Measurements from ENCODE around the gene BMERB1. TPM values are rescaled to one million over a fixed set of nuclear protein-coding genes. Genes with fewer than 3 reads are reported as not detected.

Gene BMERB1
- total RNA-seq, 4 donors from 2014 or later, result 7.4 to 20.4 (median 10.6) TPM

- 97 to 100% methylated on average over 2 of the region's 2 CpGs for WGBS, 2 donors
- TF ChIP-seq POLR2A (IDR thresholded peaks at IDR 0.05), result no peak
- TF ChIP-seq, protein P1, sequence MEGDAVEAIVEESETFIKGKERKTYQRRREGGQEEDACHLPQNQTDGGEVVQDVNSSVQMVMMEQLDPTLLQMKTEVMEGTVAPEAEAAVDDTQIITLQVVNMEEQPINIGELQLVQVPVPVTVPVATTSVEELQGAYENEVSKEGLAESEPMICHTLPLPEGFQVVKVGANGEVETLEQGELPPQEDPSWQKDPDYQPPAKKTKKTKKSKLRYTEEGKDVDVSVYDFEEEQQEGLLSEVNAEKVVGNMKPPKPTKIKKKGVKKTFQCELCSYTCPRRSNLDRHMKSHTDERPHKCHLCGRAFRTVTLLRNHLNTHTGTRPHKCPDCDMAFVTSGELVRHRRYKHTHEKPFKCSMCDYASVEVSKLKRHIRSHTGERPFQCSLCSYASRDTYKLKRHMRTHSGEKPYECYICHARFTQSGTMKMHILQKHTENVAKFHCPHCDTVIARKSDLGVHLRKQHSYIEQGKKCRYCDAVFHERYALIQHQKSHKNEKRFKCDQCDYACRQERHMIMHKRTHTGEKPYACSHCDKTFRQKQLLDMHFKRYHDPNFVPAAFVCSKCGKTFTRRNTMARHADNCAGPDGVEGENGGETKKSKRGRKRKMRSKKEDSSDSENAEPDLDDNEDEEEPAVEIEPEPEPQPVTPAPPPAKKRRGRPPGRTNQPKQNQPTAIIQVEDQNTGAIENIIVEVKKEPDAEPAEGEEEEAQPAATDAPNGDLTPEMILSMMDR (IDR thresholded peaks at IDR 0.05), result no peak
- H3K4me3 ChIP-seq (ENCODE audit: low read depth, poor library complexity, severe bottlenecking), result no peak overlapping the region
- intact Hi-C loops (cut with DNase I; ENCODE audit: low total_unique reads), result no loop called here
- DNase-seq (ENCODE audit: low spot score in 2 of 2), result no peak
Measured at GRCh38 chr16:15526731-15527130, 92.3 kb downstream of the BMERB1 start.

DNA sequence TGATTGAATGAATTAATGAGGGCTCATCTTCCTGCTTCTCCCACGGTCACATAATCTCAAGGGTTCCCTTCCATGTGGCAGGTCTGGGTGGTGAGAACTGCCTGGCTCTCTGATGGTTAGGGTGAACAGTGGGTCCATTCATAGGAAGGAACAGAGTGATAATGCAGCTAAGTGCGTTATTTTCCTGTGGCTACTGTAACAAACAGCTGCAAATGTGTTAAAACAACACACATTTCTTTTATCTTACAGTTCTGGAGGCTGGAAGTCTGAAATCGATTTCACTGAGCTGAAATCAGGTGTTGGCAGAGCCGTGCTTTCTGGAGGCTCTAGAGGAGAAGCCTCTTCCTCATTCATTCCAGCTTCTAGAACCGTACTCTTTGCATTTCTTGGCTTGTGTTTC, 95.3 kb downstream of the BMERB1 start:
- 82% methylated on average over 5 of the region's 5 CpGs for WGBS, 2 donors
- intact Hi-C loops (cut with DNase I; ENCODE audit: low total_unique reads), result no loop called here
- no peak overlapping the region for H3K4me3 ChIP-seq (ENCODE audit: low read depth, poor library complexity, severe bottlenecking)
- DNase-seq (ENCODE audit: low spot score in 2 of 2), result no peak
- TF ChIP-seq POLR2A (IDR thresholded peaks at IDR 0.05), result no peak
- TF ChIP-seq, protein P1 (IDR thresholded peaks at IDR 0.05), result no peak

- 93 to 94% methylated on average over 5 of the region's 5 CpGs for WGBS, 2 donors
- no peak for DNase-seq (ENCODE audit: low spot score in 2 of 2)
- no peak for TF ChIP-seq POLR2A (IDR thresholded peaks at IDR 0.05)
- TF ChIP-seq, protein P1 (IDR thresholded peaks at IDR 0.05), result no peak
- H3K4me3 ChIP-seq (ENCODE audit: low read depth, poor library complexity, severe bottlenecking), result no peak overlapping the region
- intact Hi-C loops (cut with DNase I; ENCODE audit: low total_unique reads), result no loop called here
Measured at GRCh38 chr16:15530085-15530484, 95.7 kb downstream of the BMERB1 start.

DNA sequence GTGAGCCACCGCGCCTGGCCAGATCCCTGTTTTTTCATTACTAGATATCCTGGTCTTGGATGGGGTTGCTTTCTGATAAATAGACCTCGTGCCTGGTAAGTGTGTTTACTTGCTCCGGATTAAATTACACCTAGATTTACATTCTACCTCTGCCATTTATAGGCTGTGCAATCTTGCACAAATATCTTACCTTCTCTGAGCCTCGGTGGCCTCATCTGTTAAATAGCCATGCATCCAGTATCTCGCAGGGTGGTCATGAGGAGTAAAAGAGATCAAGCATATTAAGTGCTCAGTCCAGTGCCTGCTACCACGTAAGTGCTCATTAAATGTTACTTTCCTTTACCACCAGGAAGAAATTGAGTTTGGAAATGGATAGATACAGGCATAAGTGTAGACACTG, 98.4 kb downstream of the BMERB1 start:
- TF ChIP-seq POLR2A (IDR thresholded peaks at IDR 0.05), result no peak
- TF ChIP-seq, protein P1 (IDR thresholded peaks at IDR 0.05), result no peak
- no peak overlapping the region for H3K4me3 ChIP-seq (ENCODE audit: low read depth, poor library complexity, severe bottlenecking)
- DNase-seq (ENCODE audit: low spot score in 2 of 2), result no peak
- intact Hi-C loops (cut with DNase I; ENCODE audit: low total_unique reads), result no loop called here
- WGBS, 2 donors, result 93 to 96% methylated on average over 7 of the region's 7 CpGs

DNA sequence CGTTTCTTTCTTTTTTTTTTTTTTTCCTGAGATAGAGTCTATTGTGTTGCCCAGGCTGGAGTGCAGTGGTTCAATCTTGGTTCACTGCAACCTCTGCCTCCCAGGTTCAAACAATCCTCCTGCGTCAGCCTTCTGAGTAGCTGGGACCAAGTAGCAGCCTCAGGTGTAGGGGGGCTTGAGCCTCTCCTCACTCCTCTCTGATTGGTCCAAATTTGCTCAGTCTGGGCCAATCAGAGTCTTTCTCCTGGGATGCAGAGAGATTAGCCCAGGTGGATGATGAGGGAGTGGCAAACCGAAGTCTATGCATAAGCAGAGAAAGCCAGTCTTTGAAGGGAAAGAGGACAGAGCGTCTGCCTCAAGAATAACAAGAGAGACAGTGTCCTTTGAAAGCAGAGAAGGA, 99.0 kb downstream of the BMERB1 start:
- no peak for DNase-seq (ENCODE audit: low spot score in 2 of 2)
- no peak overlapping the region for H3K4me3 ChIP-seq (ENCODE audit: low read depth, poor library complexity, severe bottlenecking)
- 69 to 81% methylated on average over 4 of the region's 4 CpGs for WGBS, 2 donors
- TF ChIP-seq POLR2A (IDR thresholded peaks at IDR 0.05), result no peak
- TF ChIP-seq, protein P1 (IDR thresholded peaks at IDR 0.05), result no peak
- intact Hi-C loops (cut with DNase I; ENCODE audit: low total_unique reads), result no loop called here

- no peak overlapping the region for H3K4me3 ChIP-seq (ENCODE audit: low read depth, poor library complexity, severe bottlenecking)
- DNase-seq (ENCODE audit: low spot score in 2 of 2), result no peak
- 85 to 92% methylated on average over 6 of the region's 6 CpGs for WGBS, 2 donors
- no peak for TF ChIP-seq POLR2A (IDR thresholded peaks at IDR 0.05)
- TF ChIP-seq, protein P1 (IDR thresholded peaks at IDR 0.05), result no peak
- intact Hi-C loops (cut with DNase I; ENCODE audit: low total_unique reads), result no loop called here
Measured at GRCh38 chr16:15535772-15536171, 101.4 kb downstream of the BMERB1 start.
